Mammary epithelial cell (primary cell): ENCODE measurements around the gene GGACT.

Source experiments
- EZH2 ChIP-seq: IDR thresholded peaks from 2 replicates; pipeline ENCODE4 v1.6.1; 2012; ENCODE audit warnings: low read length, inconsistent platforms, borderline replicate concordance
- TF ChIP-seq, protein P1 (sequence below), 2 donors: IDR thresholded peaks in 1 of 2; conservative IDR thresholded peaks in 1 of 2; 2 replicates each; pipeline ENCODE4 v1.5.1; 2011 to 2012; ENCODE audit warnings: inconsistent platforms in 2 of 2, low read length in 2 of 2, mild to moderate bottlenecking in 2 of 2, control low read depth in 1 of 2, low read depth in 1 of 2; ENCODE audit not compliant: insufficient read depth in 1 of 2; ENCODE audit errors: extremely low read depth in 1 of 2

DNA sequence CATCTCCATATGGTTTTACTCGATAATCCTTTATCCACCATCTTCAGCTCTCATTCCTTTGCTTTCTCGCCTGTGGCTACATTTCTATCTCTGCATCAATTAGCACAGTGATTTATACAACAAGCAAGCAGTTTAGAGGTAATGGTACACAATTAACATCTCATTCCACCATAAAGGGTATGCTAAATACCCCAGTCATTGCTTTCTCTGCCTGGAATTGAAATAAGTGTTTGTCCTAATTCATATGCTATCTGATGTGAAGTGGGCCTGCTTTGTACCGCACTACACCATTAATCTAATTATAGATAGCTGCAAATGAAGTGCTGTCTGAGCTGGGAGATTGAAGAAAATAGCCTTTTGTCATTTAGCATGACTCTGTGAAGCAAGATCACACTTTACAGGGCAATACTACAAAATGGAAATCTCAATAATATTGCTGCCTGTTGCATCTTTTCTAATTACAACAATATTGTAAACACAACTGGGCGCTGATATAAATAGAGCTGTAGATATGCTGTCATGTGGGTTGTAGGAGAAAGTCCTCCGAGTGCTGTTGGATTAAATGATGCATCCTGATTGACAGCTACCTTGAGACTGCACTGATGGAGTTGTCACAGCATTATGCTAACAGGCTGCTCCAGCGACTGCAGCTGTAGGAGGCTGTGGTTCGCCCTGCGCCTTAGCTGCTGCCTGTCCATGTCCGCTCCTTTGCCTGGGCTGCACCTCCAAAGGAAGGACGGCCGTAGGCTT, 78.2 kb downstream of the GGACT start:
- TF ChIP-seq EZH2: no peak
- TF ChIP-seq, protein P1, sequence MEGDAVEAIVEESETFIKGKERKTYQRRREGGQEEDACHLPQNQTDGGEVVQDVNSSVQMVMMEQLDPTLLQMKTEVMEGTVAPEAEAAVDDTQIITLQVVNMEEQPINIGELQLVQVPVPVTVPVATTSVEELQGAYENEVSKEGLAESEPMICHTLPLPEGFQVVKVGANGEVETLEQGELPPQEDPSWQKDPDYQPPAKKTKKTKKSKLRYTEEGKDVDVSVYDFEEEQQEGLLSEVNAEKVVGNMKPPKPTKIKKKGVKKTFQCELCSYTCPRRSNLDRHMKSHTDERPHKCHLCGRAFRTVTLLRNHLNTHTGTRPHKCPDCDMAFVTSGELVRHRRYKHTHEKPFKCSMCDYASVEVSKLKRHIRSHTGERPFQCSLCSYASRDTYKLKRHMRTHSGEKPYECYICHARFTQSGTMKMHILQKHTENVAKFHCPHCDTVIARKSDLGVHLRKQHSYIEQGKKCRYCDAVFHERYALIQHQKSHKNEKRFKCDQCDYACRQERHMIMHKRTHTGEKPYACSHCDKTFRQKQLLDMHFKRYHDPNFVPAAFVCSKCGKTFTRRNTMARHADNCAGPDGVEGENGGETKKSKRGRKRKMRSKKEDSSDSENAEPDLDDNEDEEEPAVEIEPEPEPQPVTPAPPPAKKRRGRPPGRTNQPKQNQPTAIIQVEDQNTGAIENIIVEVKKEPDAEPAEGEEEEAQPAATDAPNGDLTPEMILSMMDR (conservative IDR thresholded peaks at IDR 0.05 in 1 of 2, IDR thresholded peaks at IDR 0.05 in 1 of 2; ENCODE audit: extremely low read depth in 1 of 2, insufficient read depth in 1 of 2, low read depth in 1 of 2, low read length in 2 of 2): no peak
